Neural progenitor cell (in vitro differentiated cells): ENCODE results near the gene TCHP. TPM values are rescaled to one million over a fixed set of nuclear protein-coding genes. Genes with fewer than 3 reads are reported as not detected.

ENCODE experiments used
- DNase-seq: peaks from one replicate; pipeline ENCODE4 v3.0.0-alpha.2; 2016; ENCODE audit warnings: low spot score
- H2AFZ ChIP-seq: fragments of 200-600 bp; sonication (generic); replicated peaks from 2 replicates; pipeline ENCODE4 v1.6.1; 2016; ENCODE audit warnings: antibody characterized with exemption
- H3F3A ChIP-seq: fragments of 200-600 bp; sonication (generic); 2 replicates; pipeline ENCODE4 v1.6.1; 2016; ENCODE audit warnings: antibody characterized with exemption, low read depth
- H3K27ac ChIP-seq: fragments of 200-600 bp; sonication (generic); 2 replicates; pipeline ENCODE4 v1.5.1; 2016; ENCODE audit warnings: mild to moderate bottlenecking
- H3K27me3 ChIP-seq: fragments of 200-600 bp; sonication (generic); 2 replicates; pipeline ENCODE4 v1.6.1; 2016; ENCODE audit warnings: mild to moderate bottlenecking, moderate library complexity
- H3K36me3 ChIP-seq: fragments of 200-600 bp; sonication (generic); 2 replicates; pipeline ENCODE4 v1.5.1; 2016
- H3K4me1 ChIP-seq: fragments of 200-600 bp; sonication (generic); 2 replicates; pipeline ENCODE4 v1.6.1; 2016; ENCODE audit warnings: mixed run types
- H3K4me2 ChIP-seq: fragments of 200-600 bp; sonication (generic); 2 replicates; pipeline ENCODE4 v1.6.1; 2016
- H3K4me3 ChIP-seq: fragments of 200-600 bp; sonication (generic); 2 replicates; pipeline ENCODE4 v1.5.1; 2016
- H3K79me2 ChIP-seq: fragments of 200-600 bp; sonication (generic); 2 replicates; pipeline ENCODE4 v1.6.1; 2016; ENCODE audit warnings: low read depth
- H3K9ac ChIP-seq: fragments of 200-600 bp; sonication (generic); 2 replicates; pipeline ENCODE4 v1.6.1; 2016
- H3K9me3 ChIP-seq: fragments of 200-600 bp; sonication (generic); 2 replicates; pipeline ENCODE4 v1.5.1; 2016; ENCODE audit warnings: low read depth
- H4K20me1 ChIP-seq: fragments of 200-600 bp; sonication (generic); 2 replicates; pipeline ENCODE4 v1.6.1; 2016; ENCODE audit warnings: low read depth
- H3K27ac Mint-ChIP-seq: 3 replicates; pipeline ENCODE4 v1.8.0; 2021; ENCODE audit warnings: mixed read lengths
- H3K27me3 Mint-ChIP-seq: 2 replicates; pipeline ENCODE4 v1.8.0; 2022; ENCODE audit warnings: low read depth, mild to moderate bottlenecking, inconsistent platforms, moderate library complexity, mixed read lengths; ENCODE audit not compliant: insufficient read depth
- H3K36me3 Mint-ChIP-seq: 3 replicates; pipeline ENCODE4 v1.8.0; 2021; ENCODE audit warnings: mixed read lengths
- H3K4me1 Mint-ChIP-seq: 3 replicates; pipeline ENCODE4 v1.8.0; 2021; ENCODE audit warnings: mixed read lengths
- H3K4me3 Mint-ChIP-seq: 3 replicates; pipeline ENCODE4 v1.8.0; 2021; ENCODE audit warnings: mild to moderate bottlenecking, moderate library complexity, mixed read lengths
- H3K9me3 Mint-ChIP-seq: 3 replicates; pipeline ENCODE4 v1.8.0; 2020; ENCODE audit warnings: mixed read lengths
- EZH2 ChIP-seq: fragments of 200-600 bp; sonication (generic); IDR thresholded peaks from 2 replicates; pipeline ENCODE4 v1.6.1; 2017; ENCODE audit warnings: antibody characterized with exemption, mild to moderate bottlenecking, moderate library complexity
- EZH2phosphoT487 ChIP-seq: fragments of 200-600 bp; sonication (generic); IDR thresholded peaks from 2 replicates; pipeline ENCODE4 v1.6.1; 2017; ENCODE audit warnings: antibody characterized with exemption
- total RNA-seq: library from RNA; depleted of rRNA; stranded (reverse); fragments of >200 nt; gene quantifications from 2 replicates; pipeline ENCODE4 v1.2.3, GENCODE V29; 2015; ENCODE audit warnings: low replicate concordance
- TF ChIP-seq, protein P1 (sequence below): fragments of 200-600 bp; sonication (generic); IDR thresholded peaks from 2 replicates; pipeline ENCODE4 v1.5.1; 2017; ENCODE audit warnings: antibody characterized with exemption, mild to moderate bottlenecking

TCHP gene
- total RNA-seq, 1 donor from 2014 or later: 15.2 TPM

- Histone ChIP-seq H3K4me1 (no peaks in the 10 kb centered on the region), H3F3A (no peaks in the 10 kb centered on the region), H3K27me3 (no peaks in the 10 kb centered on the region), H3K27ac (no peak overlapping the region), H3K9me3 (no peaks in the 10 kb centered on the region), H3K4me3 (no peak overlapping the region), H3K4me2 (no peak overlapping the region), H3K79me2 (no peaks in the 10 kb centered on the region), H2AFZ (no peak overlapping the region), H4K20me1 (no peaks in the 10 kb centered on the region), H3K36me3 (no peaks in the 10 kb centered on the region), H3K9ac (no peak overlapping the region)
- DNase-seq: no peak
- Mint-ChIP-seq H3K27ac (no peak overlapping the region), H3K4me1 (peaks cover 7% of the 10 kb centered on the region), H3K36me3 (peaks cover 25% of the 10 kb centered on the region), H3K4me3 (no peak overlapping the region), H3K9me3 (no peaks in the 10 kb centered on the region), H3K27me3 (peaks cover 7% of the 10 kb centered on the region)
- TF ChIP-seq, protein P1, sequence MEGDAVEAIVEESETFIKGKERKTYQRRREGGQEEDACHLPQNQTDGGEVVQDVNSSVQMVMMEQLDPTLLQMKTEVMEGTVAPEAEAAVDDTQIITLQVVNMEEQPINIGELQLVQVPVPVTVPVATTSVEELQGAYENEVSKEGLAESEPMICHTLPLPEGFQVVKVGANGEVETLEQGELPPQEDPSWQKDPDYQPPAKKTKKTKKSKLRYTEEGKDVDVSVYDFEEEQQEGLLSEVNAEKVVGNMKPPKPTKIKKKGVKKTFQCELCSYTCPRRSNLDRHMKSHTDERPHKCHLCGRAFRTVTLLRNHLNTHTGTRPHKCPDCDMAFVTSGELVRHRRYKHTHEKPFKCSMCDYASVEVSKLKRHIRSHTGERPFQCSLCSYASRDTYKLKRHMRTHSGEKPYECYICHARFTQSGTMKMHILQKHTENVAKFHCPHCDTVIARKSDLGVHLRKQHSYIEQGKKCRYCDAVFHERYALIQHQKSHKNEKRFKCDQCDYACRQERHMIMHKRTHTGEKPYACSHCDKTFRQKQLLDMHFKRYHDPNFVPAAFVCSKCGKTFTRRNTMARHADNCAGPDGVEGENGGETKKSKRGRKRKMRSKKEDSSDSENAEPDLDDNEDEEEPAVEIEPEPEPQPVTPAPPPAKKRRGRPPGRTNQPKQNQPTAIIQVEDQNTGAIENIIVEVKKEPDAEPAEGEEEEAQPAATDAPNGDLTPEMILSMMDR: no peak
- no peak for TF ChIP-seq EZH2
- no peak for TF ChIP-seq EZH2phosphoT487
Observed at GRCh38 chr12:109920261-109920780, 20.2 kb downstream of the TCHP start.

- no peak overlapping the region for H3K4me3 ChIP-seq
- no peak overlapping the region for H2AFZ ChIP-seq
- no peaks in the 10 kb centered on the region for H3K36me3 ChIP-seq
- H3K27ac ChIP-seq: no peak overlapping the region
- Mint-ChIP-seq H3K4me1 (peaks cover 7% of the 10 kb centered on the region), H3K36me3 (peaks cover 14% of the 10 kb centered on the region), H3K27me3 (peaks cover 5% of the 10 kb centered on the region), H3K27ac (no peak overlapping the region), H3K9me3 (no peaks in the 10 kb centered on the region), H3K4me3 (no peak overlapping the region)
- TF ChIP-seq EZH2 (no peak), EZH2phosphoT487 (no peak)
- TF ChIP-seq, protein P1: no peak
- H3K9ac ChIP-seq: no peak overlapping the region
- H3K4me2 ChIP-seq: no peak overlapping the region
- H3K27me3 ChIP-seq: no peaks in the 10 kb centered on the region
- H3K79me2 ChIP-seq: no peaks in the 10 kb centered on the region
- H3F3A ChIP-seq: no peaks in the 10 kb centered on the region
- DNase-seq: no peak
- no peaks in the 10 kb centered on the region for H4K20me1 ChIP-seq
- no peaks in the 10 kb centered on the region for H3K9me3 ChIP-seq
- H3K4me1 ChIP-seq: no peaks in the 10 kb centered on the region
Observed at GRCh38 chr12:109921982-109922381, 21.9 kb downstream of the TCHP start.

DNA sequence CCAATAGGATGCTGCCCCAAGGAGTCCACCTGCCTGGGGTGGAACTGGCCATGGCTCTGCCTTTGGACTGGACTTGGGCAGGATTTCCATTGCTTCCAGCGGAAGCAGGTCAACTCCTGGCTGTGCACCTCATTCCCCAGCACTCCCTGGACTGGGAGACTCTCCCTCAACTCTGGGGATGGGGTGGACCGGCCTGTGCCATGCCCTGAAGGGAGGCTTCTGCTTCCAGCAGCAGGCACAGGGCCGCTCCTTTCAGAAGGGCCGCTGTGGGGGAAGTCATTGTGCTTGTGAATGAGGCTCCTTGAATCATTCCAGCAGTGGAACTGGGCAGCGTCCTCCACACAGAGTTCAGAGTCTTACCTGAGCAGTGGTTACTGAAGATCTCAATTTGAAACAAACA, 23.0 kb downstream of the TCHP start:
- Mint-ChIP-seq H3K36me3 (peaks cover 13% of the 10 kb centered on the region), H3K4me1 (peaks cover 7% of the 10 kb centered on the region), H3K9me3 (no peaks in the 10 kb centered on the region), H3K27ac (peak overlapping the region; percentile 50), H3K4me3 (no peak overlapping the region), H3K27me3 (peaks cover 5% of the 10 kb centered on the region)
- no peaks in the 10 kb centered on the region for H3K27me3 ChIP-seq
- DNase-seq: no peak
- H3K9me3 ChIP-seq: no peaks in the 10 kb centered on the region
- no peaks in the 10 kb centered on the region for H3F3A ChIP-seq
- no peaks in the 10 kb centered on the region for H3K4me1 ChIP-seq
- no peak overlapping the region for H3K27ac ChIP-seq
- no peaks in the 10 kb centered on the region for H4K20me1 ChIP-seq
- H3K79me2 ChIP-seq: no peaks in the 10 kb centered on the region
- no peak overlapping the region for H2AFZ ChIP-seq
- no peak overlapping the region for H3K4me3 ChIP-seq
- H3K4me2 ChIP-seq: no peak overlapping the region
- no peak for TF ChIP-seq EZH2
- TF ChIP-seq EZH2phosphoT487: no peak
- TF ChIP-seq, protein P1: no peak
- no peaks in the 10 kb centered on the region for H3K36me3 ChIP-seq
- no peak overlapping the region for H3K9ac ChIP-seq
